ENCODE measurements around the gene PCOLCE2.
A peak's percentile ranks its signal among the peaks of the same experiment; 100 is the strongest.

Gene PCOLCE2

DNA sequence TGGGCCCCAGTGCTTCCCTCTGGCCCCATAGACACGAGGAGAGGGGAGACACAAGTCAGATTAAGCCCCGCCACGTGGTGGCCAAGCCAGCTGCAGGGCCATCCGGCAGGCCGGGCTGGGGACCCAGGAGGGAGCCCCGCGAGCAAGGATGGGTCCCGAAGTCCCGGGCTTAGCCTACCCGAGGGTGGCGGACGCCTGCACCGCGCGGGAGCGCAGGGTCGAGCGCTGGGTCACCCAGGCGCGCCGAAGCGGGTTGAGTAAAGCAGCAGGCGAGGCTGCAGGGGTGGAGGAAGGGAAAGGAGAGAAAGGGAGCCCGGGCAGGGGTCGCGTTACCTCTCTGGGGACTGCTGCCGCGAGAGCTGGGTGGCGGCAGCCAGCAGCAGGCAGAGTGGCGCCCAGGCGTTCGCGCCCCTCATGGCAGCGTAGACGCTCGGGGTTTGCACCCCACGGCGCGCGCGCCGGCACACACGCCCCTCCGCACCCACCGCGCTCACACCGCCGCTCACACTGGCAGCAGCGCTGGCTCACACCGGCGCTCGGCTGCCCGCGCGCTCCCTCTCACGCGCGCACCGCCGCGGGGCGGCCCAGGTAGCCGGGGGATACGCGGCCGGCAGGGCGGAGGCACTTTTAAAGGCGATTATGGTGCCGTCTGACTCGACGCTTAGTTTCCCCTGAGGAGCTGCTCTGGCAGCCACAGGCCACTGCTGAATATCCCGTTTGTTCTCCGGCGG lies at the start of gene PCOLCE2:
PCOLCE2 (minus strand) TSS at position 603 of the 731 bp plus-strand sequence; CDS start at position 416, 187 bp downstream.
- DNase-seq (ENCODE audit: low read depth, low spot score) = peak; percentile 81

DNA sequence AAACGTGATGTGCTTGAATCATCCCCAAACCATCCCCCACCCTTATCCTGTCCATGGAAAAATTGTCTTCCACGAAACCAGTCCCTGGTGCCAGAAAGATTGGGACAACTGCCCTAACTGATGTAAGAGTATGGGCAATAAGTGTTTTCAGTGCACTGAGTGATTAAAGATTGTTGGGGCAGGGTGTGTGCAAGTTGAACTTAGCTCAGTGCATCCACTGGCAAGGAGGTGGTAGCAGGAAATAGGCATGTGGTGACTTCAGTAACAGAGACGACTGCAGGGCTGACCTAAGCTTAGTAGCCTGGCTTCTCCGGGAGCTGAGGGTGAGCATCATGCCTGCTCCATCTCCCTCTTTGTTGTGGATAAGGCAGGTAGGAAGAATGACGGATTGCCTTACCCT lies 47.1 kb upstream of the PCOLCE2 start:
- DNase-seq (ENCODE audit: low read depth, low spot score) = no peak

DNA sequence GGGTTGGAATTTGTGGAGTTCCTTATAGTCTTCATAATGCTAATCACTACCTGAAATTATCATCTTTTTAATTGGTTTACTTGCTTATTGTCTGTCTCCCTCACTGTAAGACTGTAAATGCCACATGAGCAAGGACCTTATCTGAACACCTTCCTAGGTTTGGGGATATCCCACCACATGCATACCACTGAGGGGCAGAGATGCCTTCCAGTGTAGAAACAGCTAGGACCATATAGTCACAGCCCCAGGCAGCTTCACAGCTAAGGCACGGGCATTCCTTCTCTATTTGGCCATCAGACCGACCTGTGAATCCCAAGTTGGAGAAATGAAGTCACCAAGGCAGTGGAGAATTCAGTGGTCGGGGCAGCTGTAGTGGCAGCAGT lies 46.0 kb upstream of the PCOLCE2 start:
- no peak for DNase-seq (ENCODE audit: low read depth, low spot score)

GRCh38 chr3:142934128-142934886 lies 45.4 kb upstream of the PCOLCE2 start:
- DNase-seq (ENCODE audit: low read depth, low spot score) = no peak

DNA sequence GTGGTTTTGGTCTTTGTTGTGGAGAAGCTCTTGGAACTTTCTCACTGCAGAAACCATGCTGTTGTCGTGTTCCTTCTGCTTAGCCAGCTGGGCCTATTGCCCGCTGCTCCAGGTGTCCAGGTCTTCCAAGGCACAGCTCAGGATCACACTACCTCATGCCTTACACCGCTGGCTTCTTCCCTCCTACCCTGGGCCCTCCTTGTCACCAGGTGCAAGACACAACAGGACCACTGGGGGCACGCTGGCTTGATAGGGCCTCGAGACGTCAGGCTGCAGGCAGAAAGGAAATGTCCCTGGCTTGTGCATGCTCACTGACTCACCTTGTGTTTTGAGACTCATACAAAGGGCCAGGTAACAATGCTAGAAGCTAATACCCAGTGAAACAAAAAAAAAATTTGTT lies 42.3 kb upstream of the PCOLCE2 start:
- DNase-seq (ENCODE audit: low read depth, low spot score) = peak; percentile 63

- no peak for DNase-seq (ENCODE audit: low read depth, low spot score)
Observed at GRCh38 chr3:142930463-142930862, 41.6 kb upstream of the PCOLCE2 start.

DNA sequence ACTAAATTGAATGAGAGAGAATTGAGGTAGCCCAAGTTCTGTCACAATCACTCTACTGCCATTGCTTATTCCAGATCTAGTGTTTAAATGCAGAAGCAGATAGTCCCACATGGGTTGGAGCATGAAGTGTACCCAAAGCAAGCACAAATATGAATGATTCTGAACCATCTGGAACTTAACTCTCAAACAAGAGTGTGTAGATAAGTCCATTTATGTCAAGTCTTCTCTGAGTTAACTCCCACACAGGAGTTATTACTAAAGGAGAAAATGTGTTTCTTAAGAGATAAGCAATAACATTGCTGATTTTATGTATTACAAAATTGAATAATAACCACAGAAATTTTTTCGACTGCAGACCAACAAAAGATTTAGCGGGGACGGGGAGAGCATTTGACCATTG lies 41.0 kb upstream of the PCOLCE2 start:
- no peak for DNase-seq (ENCODE audit: low read depth, low spot score)

- peak; percentile 48 for DNase-seq (ENCODE audit: low read depth, low spot score)
Observed at GRCh38 chr3:142929109-142929508, 40.2 kb upstream of the PCOLCE2 start.

DNA sequence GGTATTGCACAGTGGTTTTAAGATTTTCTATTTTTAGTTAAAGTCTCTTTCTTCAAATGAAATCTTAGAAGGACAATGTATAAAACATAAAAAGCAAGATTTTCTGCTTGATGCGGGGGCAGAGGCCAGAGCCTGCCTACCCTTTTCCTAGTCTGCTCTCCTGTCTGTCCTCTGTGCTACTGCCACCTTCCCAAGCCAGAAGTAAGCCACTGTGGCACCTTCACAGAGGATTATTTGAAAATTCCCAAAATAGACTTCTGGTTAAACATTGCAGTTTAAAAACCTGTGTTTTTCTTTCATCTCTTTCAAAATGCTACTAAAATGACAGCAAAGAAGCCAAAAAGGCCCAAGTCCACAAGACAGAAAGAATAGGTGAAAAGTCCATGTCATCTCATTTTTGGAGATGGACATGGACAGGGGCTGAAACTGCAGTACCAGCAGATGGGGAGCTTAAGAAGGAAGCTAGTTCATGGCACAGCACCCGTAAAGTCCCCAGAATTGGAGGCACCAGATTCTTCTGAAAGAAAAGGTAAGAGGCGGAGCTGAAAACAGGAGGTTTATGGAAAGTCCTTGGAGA lies 37.6 kb upstream of the PCOLCE2 start:
- DNase-seq (ENCODE audit: low read depth, low spot score) = no peak

DNA sequence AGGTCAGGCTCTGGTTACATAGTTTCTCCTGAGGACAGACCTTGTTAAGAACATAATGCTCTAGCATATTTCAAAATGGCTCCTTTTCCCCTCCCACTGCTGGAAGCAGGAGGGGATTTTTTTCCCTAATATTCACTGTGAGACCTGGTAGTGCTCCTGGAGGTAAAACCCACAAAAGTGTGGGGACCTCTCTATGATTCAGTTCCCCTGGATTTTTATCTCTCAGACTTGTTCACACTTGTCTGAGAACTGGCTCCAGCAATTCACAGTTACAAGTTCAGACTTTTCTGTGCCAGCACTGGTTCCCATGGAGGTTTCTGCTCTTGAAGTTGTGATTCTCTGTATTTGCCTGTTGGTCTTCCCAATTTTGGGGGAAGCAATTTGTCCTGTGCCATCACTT lies 36.3 kb upstream of the PCOLCE2 start:
- no peak for DNase-seq (ENCODE audit: low read depth, low spot score)

DNA sequence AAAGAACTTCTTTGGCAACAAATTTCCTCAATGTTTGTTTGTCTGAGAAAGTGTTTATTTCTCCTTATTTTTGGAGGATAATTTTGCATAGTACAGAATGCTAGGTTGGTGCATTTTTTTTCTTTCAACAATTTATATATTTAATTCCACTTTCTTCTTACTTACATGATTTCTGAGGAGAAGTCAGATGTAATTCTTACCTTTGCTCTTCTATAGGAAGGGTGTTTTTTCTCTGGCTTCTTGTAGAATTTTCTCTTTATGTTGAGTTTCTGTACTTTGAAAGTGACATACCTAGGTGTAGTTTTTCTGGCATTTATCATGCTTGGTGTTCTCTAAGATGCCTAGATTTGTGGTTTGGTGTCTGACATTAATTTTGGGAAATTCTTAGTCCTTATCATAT lies 34.8 kb upstream of the PCOLCE2 start:
- DNase-seq (ENCODE audit: low read depth, low spot score) = no peak

DNA sequence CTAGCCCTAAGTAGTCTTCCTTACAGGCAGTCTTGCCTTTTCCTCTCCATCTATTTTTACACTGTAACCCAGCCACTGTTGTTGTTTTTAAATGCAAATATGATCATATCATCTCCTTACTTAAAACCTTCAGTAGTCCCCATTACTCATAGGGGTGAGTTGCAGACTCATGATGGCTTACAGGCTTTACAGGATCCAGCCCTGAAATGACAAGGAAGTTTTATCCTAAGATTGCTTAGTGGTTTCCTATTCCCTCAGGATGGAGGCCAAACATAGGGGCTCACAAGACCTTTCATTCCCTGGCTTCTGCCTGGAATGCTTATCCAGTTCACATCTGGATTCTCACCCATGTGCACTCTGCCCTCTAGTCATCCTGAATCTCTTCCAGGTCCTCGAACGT lies 27.7 kb upstream of the PCOLCE2 start:
- no peak for DNase-seq (ENCODE audit: low read depth, low spot score)

GRCh38 chr3:142915636-142916035 lies 26.8 kb upstream of the PCOLCE2 start:
- no peak for DNase-seq (ENCODE audit: low read depth, low spot score)

DNA sequence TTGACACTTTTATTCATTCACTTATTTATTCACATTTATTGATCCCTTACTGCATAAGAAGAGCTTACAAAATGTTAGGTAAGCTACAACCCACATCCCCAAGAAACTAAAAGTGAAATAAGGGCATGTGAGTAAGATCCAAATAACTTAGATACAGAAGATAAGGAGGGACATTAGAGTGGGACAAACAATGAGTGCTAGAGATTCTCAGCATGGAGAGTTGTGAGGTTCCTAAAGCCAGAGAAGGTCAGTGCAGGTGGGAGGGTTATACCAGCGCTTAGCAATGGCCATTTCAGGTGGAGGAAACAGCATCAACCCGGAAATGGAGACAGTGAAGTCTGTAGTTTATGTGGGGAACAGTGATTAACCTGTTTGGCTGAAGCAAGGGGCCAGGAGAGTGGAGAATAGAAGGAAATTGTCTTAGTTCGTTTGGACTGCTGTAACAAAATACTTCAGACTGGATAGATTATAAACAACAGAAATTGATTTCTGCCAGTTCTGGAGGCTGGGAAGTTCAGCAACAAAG lies 25.5 kb upstream of the PCOLCE2 start:
- DNase-seq (ENCODE audit: low read depth, low spot score) = no peak

- no peak for DNase-seq (ENCODE audit: low read depth, low spot score)
Observed at GRCh38 chr3:142913432-142913831, 24.5 kb upstream of the PCOLCE2 start.

- DNase-seq (ENCODE audit: low read depth, low spot score) = no peak
Observed at GRCh38 chr3:142912402-142913172, 23.7 kb upstream of the PCOLCE2 start.

- no peak for DNase-seq (ENCODE audit: low read depth, low spot score)
Observed at GRCh38 chr3:142910280-142910679, 21.4 kb upstream of the PCOLCE2 start.

DNA sequence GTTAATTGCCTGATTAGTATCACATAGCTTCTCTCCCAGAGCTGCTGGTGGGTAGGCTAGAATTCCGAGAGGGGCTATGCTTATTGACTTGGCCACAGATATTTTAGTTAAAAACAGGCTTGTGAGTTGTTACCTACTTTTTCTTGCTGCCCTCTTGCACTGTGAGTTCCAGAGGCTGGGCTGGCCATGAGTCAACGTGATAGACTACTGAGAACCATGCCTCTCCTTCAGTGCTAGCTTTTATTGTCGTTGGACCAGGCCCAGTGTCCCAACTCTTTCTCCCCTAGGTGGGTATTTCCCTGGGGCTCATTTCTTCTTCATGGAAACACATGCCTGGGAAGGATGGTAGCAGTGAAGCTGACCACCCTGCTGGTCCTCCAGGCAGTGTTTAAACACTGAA lies 20.4 kb upstream of the PCOLCE2 start:
- DNase-seq (ENCODE audit: low read depth, low spot score) = no peak

DNA sequence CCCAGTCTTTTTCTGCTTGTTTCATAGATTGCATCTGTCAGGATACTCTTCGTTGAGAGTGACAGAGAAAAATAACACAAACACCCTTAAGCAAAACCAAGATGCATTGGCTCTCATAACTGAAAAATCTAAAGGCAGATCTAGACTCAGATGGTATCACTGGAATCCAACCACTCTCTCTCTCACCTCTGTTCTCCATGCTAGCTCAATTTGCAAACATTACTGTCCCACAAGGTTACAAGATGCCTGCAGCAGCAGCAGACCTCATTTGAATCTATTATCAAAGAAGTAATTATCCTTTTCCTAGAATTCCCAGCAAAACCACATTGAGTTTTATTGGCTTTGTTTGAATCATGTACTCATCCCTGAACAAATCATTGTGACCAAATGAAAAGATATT lies 19.1 kb upstream of the PCOLCE2 start:
- DNase-seq (ENCODE audit: low read depth, low spot score) = no peak

GRCh38 chr3:142904639-142905436 lies 16.0 kb upstream of the PCOLCE2 start:
- DNase-seq (ENCODE audit: low read depth, low spot score) = peak; percentile 23

- no peak for DNase-seq (ENCODE audit: low read depth, low spot score)
Observed at GRCh38 chr3:142902356-142902755, 13.5 kb upstream of the PCOLCE2 start.
